ENCODE data around the gene TENT5A.

Gene TENT5A

DNA sequence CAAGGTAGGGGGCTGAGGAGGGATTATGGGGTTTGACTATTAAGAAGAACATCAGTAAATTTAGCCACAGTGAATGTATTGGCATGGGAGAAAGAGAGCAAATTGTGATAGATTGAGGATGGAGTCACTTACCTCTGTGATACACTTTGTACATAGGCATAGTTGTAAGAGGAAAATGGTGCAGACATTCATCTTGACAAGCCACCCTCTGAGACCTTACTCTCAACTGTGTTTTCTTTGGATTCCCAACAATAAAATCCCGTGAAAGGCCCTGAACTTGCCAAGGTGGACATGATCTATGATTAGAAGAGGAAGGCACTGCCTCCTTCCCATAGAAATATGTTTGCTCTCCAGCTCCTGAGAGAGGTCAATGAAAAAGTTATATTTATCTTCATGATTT lies 18.6 kb upstream of the TENT5A start:
- FAIRE-seq (peak; percentile 60), DNase-seq (ENCODE audit: insufficient read length, low spot score) (no peak)
- TF ChIP-seq CTCF (IDR thresholded peaks at IDR 0.05; ENCODE audit: insufficient read depth, missing control alignments): no peak

DNA sequence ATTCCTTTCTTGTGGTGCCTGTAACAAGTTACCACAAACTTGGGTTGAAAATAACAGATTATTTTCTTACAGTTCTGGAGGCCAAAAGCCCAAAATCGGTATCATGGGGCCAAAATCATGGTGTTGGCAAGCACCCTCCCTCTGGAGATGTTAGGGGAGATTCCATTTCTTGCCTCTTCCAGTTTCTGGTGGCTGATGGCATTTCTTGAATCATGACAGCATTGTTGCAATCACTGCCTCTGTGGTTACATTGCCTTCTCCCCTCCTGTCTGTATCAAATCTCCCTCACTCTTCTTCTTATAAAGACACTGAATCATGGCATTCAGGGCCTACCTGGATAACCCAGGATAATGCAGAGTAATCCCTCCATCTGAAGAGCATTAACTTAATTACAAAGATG lies 17.9 kb upstream of the TENT5A start:
- TF ChIP-seq CTCF (IDR thresholded peaks at IDR 0.05; ENCODE audit: insufficient read depth, missing control alignments): no peak
- DNase-seq (ENCODE audit: insufficient read length, low spot score) (no peak), FAIRE-seq (peak; percentile 80)

- FAIRE-seq (no peak), DNase-seq (ENCODE audit: insufficient read length, low spot score) (no peak)
- TF ChIP-seq CTCF (IDR thresholded peaks at IDR 0.05; ENCODE audit: insufficient read depth, missing control alignments): no peak
Measured at GRCh38 chr6:81769824-81770223, 17.3 kb upstream of the TENT5A start.

- FAIRE-seq: no peak
- no peak for DNase-seq (ENCODE audit: insufficient read length, low spot score)
- no peak for TF ChIP-seq CTCF (IDR thresholded peaks at IDR 0.05; ENCODE audit: insufficient read depth, missing control alignments)
Measured at GRCh38 chr6:81768150-81768942, 15.9 kb upstream of the TENT5A start.

- DNase-seq (ENCODE audit: insufficient read length, low spot score): no peak
- TF ChIP-seq CTCF (IDR thresholded peaks at IDR 0.05; ENCODE audit: insufficient read depth, missing control alignments): no peak
- no peak for FAIRE-seq
Measured at GRCh38 chr6:81767163-81767891, 14.8 kb upstream of the TENT5A start.

- no peak for TF ChIP-seq CTCF (IDR thresholded peaks at IDR 0.05; ENCODE audit: insufficient read depth, missing control alignments)
- DNase-seq (ENCODE audit: insufficient read length, low spot score) (no peak), FAIRE-seq (no peak)
Measured at GRCh38 chr6:81766482-81767069, 14.1 kb upstream of the TENT5A start.
